Pancreas (tissue), 10 donors: ENCODE results near the gene TAS2R41. TPM values are rescaled to one million over a fixed set of nuclear protein-coding genes. Genes with fewer than 3 reads are reported as not detected.

Experiments used
- ATAC-seq, 4 donors: fragments of 200-7000 bp; cut with Tn5 transposase; one replicate each; pipeline versions ENCODE4 v1.8.0 to v1.9.1; 2020; ENCODE audit warnings: mild to moderate bottlenecking in 4 of 4, moderate library complexity in 4 of 4
- DNase-seq, 6 donors: peaks; one replicate each; pipeline ENCODE4 v3.0.0-alpha.2; 2020
- FAIRE-seq: peaks from 2 replicates; lab custom pipeline; 2012; peaks lifted over from hg19 to GRCh38; lab: Jason Lieb, UNC
- H3K27ac ChIP-seq, 4 donors: fragments of 200-600 bp; sonication (generic); 1 replicate in 3 of 4; 2 replicates in 1 of 4; pipeline versions ENCODE4 v1.5.0 to v1.8.0; 2020
- H3K27me3 ChIP-seq, 4 donors: fragments of 200-600 bp; one replicate each; pipeline ENCODE4 v1.8.0; 2021
- H3K36me3 ChIP-seq, 3 donors: fragments of 200-600 bp; sonication (generic) in 1 of 3; one replicate each; pipeline versions ENCODE4 v1.5.0 to v1.8.0; 2020 to 2021
- H3K4me1 ChIP-seq, 3 donors: fragments of 200-600 bp; one replicate each; pipeline ENCODE4 v1.8.0; 2021
- H3K4me3 ChIP-seq, 4 donors: fragments of 200-600 bp; sonication (generic) in 2 of 4; one replicate each; pipeline versions ENCODE4 v1.5.0 to v1.8.0; 2020 to 2021
- H3K9me3 ChIP-seq, 4 donors: fragments of 200-600 bp; one replicate each; pipeline ENCODE4 v1.8.0; 2021
- WGBS, 2 donors: extraction: QIAGEN DNeasy Blood & Tissue Kit; methylation state at CpG; one replicate each; pipeline ENCODE4 v1.1.7; 2013; 5-methylcytosine and 5-hydroxymethylcytosine counted together
- intact Hi-C, 3 donors: fragments of 100-400 bp; cut with DNase I; formaldehyde crosslinking; loops; one replicate each; pipeline versions ENCODE4 v1.11.1 to v1.14.2; 2022
- polyA plus RNA-seq, 2 donors: library from polyadenylated mRNA; stranded (reverse); fragments of 200-250 nt; gene quantifications; one replicate each; pipeline ENCODE4 v1.2.3, GENCODE V29; 2013
- total RNA-seq, 6 donors: library from RNA; stranded (reverse); fragmentation: NEBNext Ultra II Directional in 4 of 6; extraction: Animal tissue kit (Norgen Biotek cat#: 25700) in 4 of 6; gene quantifications; one replicate each; pipeline versions ENCODE4 v1.2.1 to v1.2.4, GENCODE V29; 2021 to 2023
- TF ChIP-seq, protein P1 (sequence below), 4 donors: fragments of 200-600 bp; sonication (generic) in 3 of 4; IDR thresholded peaks; one replicate each; pipeline versions ENCODE4 v1.5.0 to v1.8.0; 2021; ENCODE audit warnings: antibody characterized with exemption in 4 of 4
- donor health status: healthy with polysubstance abuse.
- donor health status: DM: no; HTN: no; CAD: no; lungs with moderate emphysema.
- donor health status: DM: no; HTN: no; CAD: no.
- donor health status: control.
- donor health status: control.
- donor health status: Bipolar disorder and iron deficiency.
- donor health status: DM: yes; HTN: yes; CAD: no.
- donor health status: DM: no; HTN: no; CAD: no.
- donor health status: DM: no; HTN: no; CAD: no.
- donor health status: DM: yes; HTN: yes; CAD: no.

Gene TAS2R41, protein sequence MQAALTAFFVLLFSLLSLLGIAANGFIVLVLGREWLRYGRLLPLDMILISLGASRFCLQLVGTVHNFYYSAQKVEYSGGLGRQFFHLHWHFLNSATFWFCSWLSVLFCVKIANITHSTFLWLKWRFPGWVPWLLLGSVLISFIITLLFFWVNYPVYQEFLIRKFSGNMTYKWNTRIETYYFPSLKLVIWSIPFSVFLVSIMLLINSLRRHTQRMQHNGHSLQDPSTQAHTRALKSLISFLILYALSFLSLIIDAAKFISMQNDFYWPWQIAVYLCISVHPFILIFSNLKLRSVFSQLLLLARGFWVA
- total RNA-seq, result under 1 TPM in 1 of 6 donors, not detected in 5; 0.16 TPM
- polyA plus RNA-seq, result not detected

DNA sequence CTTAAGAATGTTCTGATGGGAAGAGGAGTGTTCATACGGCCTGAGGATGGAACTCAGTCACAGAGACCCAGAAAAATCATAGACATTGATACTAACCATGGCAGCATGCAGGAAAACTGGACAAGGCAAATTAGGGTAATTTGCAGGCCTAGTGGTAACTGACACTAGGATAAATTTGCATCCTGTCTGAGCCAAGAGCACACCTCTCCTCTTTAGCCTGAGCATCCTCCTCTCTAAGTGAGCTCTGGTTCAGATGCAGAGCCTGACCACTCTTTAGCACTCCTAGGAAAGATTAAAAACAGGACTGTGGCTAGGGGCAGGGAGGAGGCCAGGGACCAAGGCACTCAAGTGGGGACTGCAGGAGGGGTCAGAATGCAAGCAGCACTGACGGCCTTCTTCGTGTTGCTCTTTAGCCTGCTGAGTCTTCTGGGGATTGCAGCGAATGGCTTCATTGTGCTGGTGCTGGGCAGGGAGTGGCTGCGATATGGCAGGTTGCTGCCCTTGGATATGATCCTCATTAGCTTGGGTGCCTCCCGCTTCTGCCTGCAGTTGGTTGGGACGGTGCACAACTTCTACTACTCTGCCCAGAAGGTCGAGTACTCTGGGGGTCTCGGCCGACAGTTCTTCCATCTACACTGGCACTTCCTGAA is at the start of gene TAS2R41:
Gene TAS2R41, plus strand, starts transcription at position 373 of the 650 bp plus-strand sequence. Its CDS starts 0 bp downstream, at position 373.
- Histone ChIP-seq H3K36me3 (no peaks in the 10 kb centered on the region), H3K27me3 (no peaks in the 10 kb centered on the region), H3K27ac (no peak within 1 kb of the TSS), H3K9me3 (no peaks in the 10 kb centered on the region), H3K4me3 (no peak within 1 kb of the TSS), H3K4me1 (no peaks in the 10 kb centered on the region)
- DNase-seq (no peak), FAIRE-seq (no peak), ATAC-seq (no peak)
- intact Hi-C loops, result no loop called here
- 57% methylated on average over 10 of the region's 10 CpGs for WGBS, 2 donors
- TF ChIP-seq, protein P1, sequence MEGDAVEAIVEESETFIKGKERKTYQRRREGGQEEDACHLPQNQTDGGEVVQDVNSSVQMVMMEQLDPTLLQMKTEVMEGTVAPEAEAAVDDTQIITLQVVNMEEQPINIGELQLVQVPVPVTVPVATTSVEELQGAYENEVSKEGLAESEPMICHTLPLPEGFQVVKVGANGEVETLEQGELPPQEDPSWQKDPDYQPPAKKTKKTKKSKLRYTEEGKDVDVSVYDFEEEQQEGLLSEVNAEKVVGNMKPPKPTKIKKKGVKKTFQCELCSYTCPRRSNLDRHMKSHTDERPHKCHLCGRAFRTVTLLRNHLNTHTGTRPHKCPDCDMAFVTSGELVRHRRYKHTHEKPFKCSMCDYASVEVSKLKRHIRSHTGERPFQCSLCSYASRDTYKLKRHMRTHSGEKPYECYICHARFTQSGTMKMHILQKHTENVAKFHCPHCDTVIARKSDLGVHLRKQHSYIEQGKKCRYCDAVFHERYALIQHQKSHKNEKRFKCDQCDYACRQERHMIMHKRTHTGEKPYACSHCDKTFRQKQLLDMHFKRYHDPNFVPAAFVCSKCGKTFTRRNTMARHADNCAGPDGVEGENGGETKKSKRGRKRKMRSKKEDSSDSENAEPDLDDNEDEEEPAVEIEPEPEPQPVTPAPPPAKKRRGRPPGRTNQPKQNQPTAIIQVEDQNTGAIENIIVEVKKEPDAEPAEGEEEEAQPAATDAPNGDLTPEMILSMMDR (IDR thresholded peaks at IDR 0.05), result no peak

DNA sequence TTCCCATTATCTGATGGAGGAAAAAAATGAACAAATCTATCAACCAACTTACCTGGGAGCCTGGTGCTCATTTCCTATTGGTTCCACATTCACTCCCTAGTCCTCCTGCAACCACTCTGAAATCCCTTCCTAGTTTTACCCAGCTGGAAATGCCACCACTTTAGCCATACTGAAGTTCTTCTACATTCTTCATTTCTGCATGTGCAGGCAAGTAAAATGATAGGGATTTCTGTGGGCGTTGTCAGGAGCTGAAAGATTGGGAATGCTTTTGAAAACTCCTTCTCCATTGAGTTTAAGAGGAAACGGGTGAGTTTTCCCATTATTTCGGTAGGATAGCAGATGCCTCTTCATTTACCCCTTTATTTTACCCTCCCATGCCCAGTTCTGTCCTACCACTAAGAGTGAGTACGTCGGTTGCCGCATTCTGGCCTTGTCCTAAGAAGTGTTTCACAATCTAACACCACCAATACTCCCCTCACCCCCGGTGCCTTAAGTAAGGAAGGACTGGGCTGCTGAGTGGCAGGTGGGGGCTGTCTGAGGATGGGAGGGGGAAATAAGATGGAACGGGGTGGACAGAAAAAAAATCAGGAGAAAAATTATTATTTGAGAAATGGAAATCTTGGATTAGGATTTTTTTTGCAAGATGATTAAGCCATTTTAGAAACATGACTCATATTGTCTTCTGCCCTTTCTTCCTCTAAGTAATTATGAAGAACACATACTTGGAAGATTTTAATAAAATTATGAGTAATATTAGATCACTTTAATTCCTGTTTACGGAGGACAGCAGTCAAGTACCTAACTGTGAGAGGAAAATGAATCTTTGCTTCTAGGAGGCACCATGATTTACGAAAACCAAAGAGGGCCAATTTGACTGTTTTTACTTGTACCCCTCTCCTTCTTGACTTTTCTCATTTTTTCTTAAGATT is 47.6 kb upstream of the TAS2R41 start:
- Histone ChIP-seq H3K9me3 (no peaks in the 10 kb centered on the region), H3K27me3 (peaks cover 0 to 4% (median 0%) of the 10 kb centered on the region in 4 donors), H3K36me3 (no peaks in the 10 kb centered on the region), H3K27ac (no peak overlapping the region), H3K4me1 (no peaks in the 10 kb centered on the region), H3K4me3 (no peak overlapping the region)
- FAIRE-seq (no peak), DNase-seq (no peak), ATAC-seq (no peak)
- intact Hi-C loops, result no loop called here
- TF ChIP-seq, protein P1 (IDR thresholded peaks at IDR 0.05), result no peak
- 71 to 81% methylated on average over 10 of the region's 10 CpGs for WGBS, 2 donors

DNA sequence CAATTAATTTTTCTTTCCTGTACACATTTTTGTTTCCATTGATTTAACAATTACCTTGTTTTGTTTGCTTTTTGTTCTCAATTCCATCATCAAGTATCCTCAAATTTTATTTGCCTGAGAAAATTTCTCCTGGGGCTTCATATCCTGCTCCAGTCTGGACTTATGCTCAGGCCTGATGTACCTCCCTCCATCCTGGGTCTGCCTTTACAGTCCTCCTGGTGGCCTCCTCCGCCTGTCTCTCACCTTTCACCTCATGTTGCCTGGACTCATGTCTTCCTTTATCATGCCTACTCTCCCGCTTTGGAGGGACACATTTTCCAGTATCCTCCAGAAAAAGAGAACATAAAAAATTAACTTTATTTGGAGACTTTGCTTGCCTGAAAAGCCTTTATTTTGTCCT is 46.6 kb upstream of the TAS2R41 start:
- no peak for FAIRE-seq
- H3K9me3 ChIP-seq, result no peaks in the 10 kb centered on the region
- intact Hi-C loops, result no loop called here
- H3K27ac ChIP-seq, result no peak overlapping the region
- H3K27me3 ChIP-seq, result peaks cover 0 to 4% (median 0%) of the 10 kb centered on the region in 4 donors
- H3K4me3 ChIP-seq, result no peak overlapping the region
- no peak for ATAC-seq
- no peaks in the 10 kb centered on the region for H3K36me3 ChIP-seq
- TF ChIP-seq, protein P1 (IDR thresholded peaks at IDR 0.05), result no peak
- 46 to 64% methylated on average over 2 of the region's 2 CpGs for WGBS, 2 donors
- DNase-seq, result no peak
- no peaks in the 10 kb centered on the region for H3K4me1 ChIP-seq

DNA sequence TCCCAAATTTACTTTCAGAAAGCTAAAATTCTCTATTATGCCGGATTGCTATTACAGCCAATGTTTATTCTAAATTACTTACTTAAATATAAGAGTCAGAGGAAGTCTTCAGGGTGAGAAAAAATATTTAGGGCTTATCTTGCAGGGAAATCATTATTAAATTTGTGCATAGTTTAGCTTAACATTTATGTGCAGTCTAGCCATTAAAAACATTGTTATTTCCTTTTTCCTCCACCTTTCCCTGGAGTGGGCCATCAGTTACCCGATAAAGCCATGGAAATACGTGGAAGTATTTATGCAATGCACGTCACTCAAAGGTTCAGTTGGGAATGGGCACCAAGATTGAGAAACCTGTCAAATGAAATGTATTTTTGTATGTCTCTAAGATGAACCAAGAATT is 43.9 kb upstream of the TAS2R41 start:
- Histone ChIP-seq H3K36me3 (no peaks in the 10 kb centered on the region), H3K27ac (no peak overlapping the region), H3K4me1 (no peaks in the 10 kb centered on the region), H3K4me3 (no peak overlapping the region), H3K27me3 (peaks cover 0 to 4% (median 0%) of the 10 kb centered on the region in 4 donors), H3K9me3 (no peaks in the 10 kb centered on the region)
- FAIRE-seq, result no peak
- no peak for DNase-seq
- WGBS, 2 donors, result 77 to 85% methylated on average over 4 of the region's 4 CpGs
- no peak for ATAC-seq
- TF ChIP-seq, protein P1 (IDR thresholded peaks at IDR 0.05), result no peak
- intact Hi-C loops, result no loop called here
